HEK293T (cell line): ENCODE measurements around the gene CPT1B.

Experiments used
- CTCF ChIA-PET: fragments of 350-600 bp; formaldehyde crosslinking; extraction: SDS; loops from one replicate; lab custom pipeline; 2021; ENCODE audit warnings: antibody characterized with exemption, inconsistent platforms; lab: Yijun Ruan, JAX
- POLR2A ChIA-PET: fragments of 350-600 bp; formaldehyde crosslinking; extraction: SDS; loops from one replicate; lab custom pipeline; 2020; ENCODE audit warnings: antibody characterized with exemption, inconsistent platforms; lab: Yijun Ruan, JAX
- DNase-seq: peaks from one replicate; pipeline ENCODE4 v3.0.0; 2012; ENCODE audit warnings: mixed read lengths; ENCODE audit errors: extremely low spot score
- ARNT ChIP-seq: fragments of 450-650 bp; IDR thresholded peaks from 2 replicates; pipeline ENCODE4 v1.6.1; 2017; ENCODE audit warnings: mild to moderate bottlenecking
- BHLHE40 ChIP-seq: fragments of 450-650 bp; IDR thresholded peaks from 2 replicates; pipeline ENCODE4 v1.6.1; 2016; ENCODE audit warnings: mild to moderate bottlenecking, moderate library complexity, borderline replicate concordance
- CTBP1 ChIP-seq: fragments of 450-650 bp; IDR thresholded peaks from 2 replicates; pipeline ENCODE4 v1.6.1; 2016; ENCODE audit warnings: borderline replicate concordance
- ELF4 ChIP-seq: fragments of 450-650 bp; IDR thresholded peaks from 2 replicates; pipeline ENCODE4 v1.6.1; 2017; ENCODE audit warnings: antibody characterized with exemption
- FOXA1 ChIP-seq: fragments of 450-650 bp; IDR thresholded peaks from 2 replicates; pipeline ENCODE4 v1.6.1; 2016; ENCODE audit warnings: mild to moderate bottlenecking
- FOXK2 ChIP-seq: fragments of 450-650 bp; IDR thresholded peaks from 2 replicates; pipeline ENCODE4 v1.6.1; 2016; ENCODE audit warnings: mild to moderate bottlenecking
- FOXM1 ChIP-seq: fragments of 450-650 bp; IDR thresholded peaks from 2 replicates; pipeline ENCODE4 v1.6.1; 2017; ENCODE audit warnings: mild to moderate bottlenecking, borderline replicate concordance
- HDGF ChIP-seq: fragments of 450-650 bp; IDR thresholded peaks from 2 replicates; pipeline ENCODE4 v1.6.1; 2017; ENCODE audit warnings: antibody characterized with exemption, borderline replicate concordance
- L3MBTL2 ChIP-seq: fragments of 450-650 bp; conservative IDR thresholded peaks from 2 replicates; pipeline ENCODE4 v1.6.1; 2016; ENCODE audit warnings: mild to moderate bottlenecking
- LEF1 ChIP-seq: fragments of 450-650 bp; IDR thresholded peaks from 2 replicates; pipeline ENCODE4 v1.6.1; 2017; ENCODE audit warnings: mild to moderate bottlenecking, borderline replicate concordance
- NFRKB ChIP-seq: fragments of 450-650 bp; IDR thresholded peaks from 2 replicates; pipeline ENCODE4 v1.6.1; 2016; ENCODE audit warnings: mild to moderate bottlenecking, moderate library complexity
- SP1 ChIP-seq: fragments of 450-650 bp; IDR thresholded peaks from 2 replicates; pipeline ENCODE4 v1.6.1; 2017
- SUZ12 ChIP-seq: fragments of 450-650 bp; IDR thresholded peaks from 2 replicates; pipeline ENCODE4 v1.6.1; 2016; ENCODE audit warnings: mild to moderate bottlenecking
- TARDBP ChIP-seq: fragments of 450-650 bp; IDR thresholded peaks from 2 replicates; pipeline ENCODE4 v1.6.1; 2016
- ZNF384 ChIP-seq: fragments of 450-650 bp; IDR thresholded peaks from 2 replicates; pipeline ENCODE4 v1.6.1; 2016
- TF ChIP-seq, protein P1 (sequence below): fragments of 450-650 bp; IDR thresholded peaks from 2 replicates; pipeline ENCODE4 v1.6.1; 2016

CPT1B gene

GRCh38 chr22:50553310-50553709 is 24.9 kb downstream of the CPT1B start:
- POLR2A ChIA-PET = no interaction called here
- no peak for TF ChIP-seq HDGF
- no peak for TF ChIP-seq BHLHE40
- CTCF ChIA-PET = no interaction called here
- DNase-seq = no peak

- POLR2A ChIA-PET = interaction anchor here (1.6 kb wide), 1 partner anchor 25 kb away, joined by 9 read pairs; the partner anchor contains the start of gene SCO2
- DNase-seq = no peak
- no peak for TF ChIP-seq HDGF
- no peak for TF ChIP-seq LEF1
- TF ChIP-seq FOXA1 = no peak
- no peak for TF ChIP-seq ZNF384
- no peak for TF ChIP-seq ARNT
- TF ChIP-seq NFRKB = no peak
- no peak for TF ChIP-seq BHLHE40
- TF ChIP-seq CTBP1 = no peak
- no peak for TF ChIP-seq SP1
- no peak for TF ChIP-seq ELF4
- TF ChIP-seq SUZ12 = no peak
- no peak for TF ChIP-seq FOXM1
- TF ChIP-seq, protein P1, sequence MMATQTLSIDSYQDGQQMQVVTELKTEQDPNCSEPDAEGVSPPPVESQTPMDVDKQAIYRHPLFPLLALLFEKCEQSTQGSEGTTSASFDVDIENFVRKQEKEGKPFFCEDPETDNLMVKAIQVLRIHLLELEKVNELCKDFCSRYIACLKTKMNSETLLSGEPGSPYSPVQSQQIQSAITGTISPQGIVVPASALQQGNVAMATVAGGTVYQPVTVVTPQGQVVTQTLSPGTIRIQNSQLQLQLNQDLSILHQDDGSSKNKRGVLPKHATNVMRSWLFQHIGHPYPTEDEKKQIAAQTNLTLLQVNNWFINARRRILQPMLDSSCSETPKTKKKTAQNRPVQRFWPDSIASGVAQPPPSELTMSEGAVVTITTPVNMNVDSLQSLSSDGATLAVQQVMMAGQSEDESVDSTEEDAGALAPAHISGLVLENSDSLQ = no peak
- TF ChIP-seq TARDBP = no peak
- TF ChIP-seq FOXK2 = no peak
- TF ChIP-seq L3MBTL2 = no peak
- CTCF ChIA-PET = interaction anchor here (1.5 kb wide), 1 partner anchor 12 kb away, joined by 12 read pairs; the partner anchor contains the start of gene SYCE3
Observed at GRCh38 chr22:50551160-50551752, 27.0 kb downstream of the CPT1B start.

GRCh38 chr22:50550395-50550794 is 27.8 kb downstream of the CPT1B start:
- ChIA-PET CTCF (interaction anchor here (1.5 kb wide), 1 partner anchor 13 kb away, joined by 12 read pairs; the partner anchor contains the start of gene SYCE3), POLR2A (interaction anchor here (1.6 kb wide), 1 partner anchor 25 kb away, joined by 9 read pairs; the partner anchor contains the start of gene SCO2)
- no peak for TF ChIP-seq L3MBTL2
- TF ChIP-seq, protein P1 = no peak
- TF ChIP-seq FOXK2 = no peak
- no peak for TF ChIP-seq HDGF
- DNase-seq = no peak

- ChIA-PET CTCF (interaction anchor here (1.5 kb wide), 1 partner anchor 14 kb away, joined by 12 read pairs; the partner anchor contains the start of gene SYCE3), POLR2A (no interaction called here)
- no peak for DNase-seq
- no peak for TF ChIP-seq TARDBP
- no peak for TF ChIP-seq FOXK2
- TF ChIP-seq FOXA1 = no peak
- TF ChIP-seq SUZ12 = no peak
- no peak for TF ChIP-seq HDGF
- TF ChIP-seq LEF1 = no peak
- no peak for TF ChIP-seq NFRKB
- TF ChIP-seq SP1 = no peak
- no peak for TF ChIP-seq ZNF384
- TF ChIP-seq, protein P1 = no peak
- no peak for TF ChIP-seq FOXM1
- TF ChIP-seq ARNT = no peak
- TF ChIP-seq CTBP1 = no peak
- no peak for TF ChIP-seq ELF4
- no peak for TF ChIP-seq BHLHE40
- no peak for TF ChIP-seq L3MBTL2
Observed at GRCh38 chr22:50548921-50549790, 29.1 kb downstream of the CPT1B start.

- TF ChIP-seq, protein P1 = no peak
- TF ChIP-seq FOXM1 (no peak), BHLHE40 (no peak), ELF4 (no peak), CTBP1 (no peak), LEF1 (no peak), SP1 (no peak), FOXA1 (no peak), FOXK2 (no peak), HDGF (no peak), NFRKB (no peak), ARNT (no peak), TARDBP (no peak), L3MBTL2 (no peak), SUZ12 (no peak)
- POLR2A ChIA-PET = interaction anchor here (1.1 kb wide), 1 partner anchor 23 kb away, joined by 4 read pairs; the partner anchor contains the start of gene SCO2
- CTCF ChIA-PET = interaction anchor here (1.6 kb wide), 1 partner anchor 23 kb away, joined by 4 read pairs; the partner anchor contains the start of gene SCO2
- DNase-seq = no peak
Observed at GRCh38 chr22:50548040-50548920, 29.9 kb downstream of the CPT1B start.
